CD1c-positive myeloid dendritic cell (primary cell): ENCODE results near the gene ZNF488.
"Not testable (repeated sequence)": the region's sequence is repeated elsewhere in the genome, so short reads cannot be mapped to it uniquely, and the experiment has no call there.

Source experiments
- DNase-seq: peaks from one replicate; pipeline ENCODE4 v3.0.0-alpha.2; 2016; ENCODE audit errors: extremely low spot score

Gene ZNF488

GRCh38 chr10:47409866-47410256 lies 25.8 kb upstream of the ZNF488 start:
- DNase-seq = no peak

GRCh38 chr10:47409171-47409865 lies 25.2 kb upstream of the ZNF488 start:
- DNase-seq = no peak

- peak; percentile 77 for DNase-seq
Observed at GRCh38 chr10:47408606-47409005, 24.5 kb upstream of the ZNF488 start.

DNA sequence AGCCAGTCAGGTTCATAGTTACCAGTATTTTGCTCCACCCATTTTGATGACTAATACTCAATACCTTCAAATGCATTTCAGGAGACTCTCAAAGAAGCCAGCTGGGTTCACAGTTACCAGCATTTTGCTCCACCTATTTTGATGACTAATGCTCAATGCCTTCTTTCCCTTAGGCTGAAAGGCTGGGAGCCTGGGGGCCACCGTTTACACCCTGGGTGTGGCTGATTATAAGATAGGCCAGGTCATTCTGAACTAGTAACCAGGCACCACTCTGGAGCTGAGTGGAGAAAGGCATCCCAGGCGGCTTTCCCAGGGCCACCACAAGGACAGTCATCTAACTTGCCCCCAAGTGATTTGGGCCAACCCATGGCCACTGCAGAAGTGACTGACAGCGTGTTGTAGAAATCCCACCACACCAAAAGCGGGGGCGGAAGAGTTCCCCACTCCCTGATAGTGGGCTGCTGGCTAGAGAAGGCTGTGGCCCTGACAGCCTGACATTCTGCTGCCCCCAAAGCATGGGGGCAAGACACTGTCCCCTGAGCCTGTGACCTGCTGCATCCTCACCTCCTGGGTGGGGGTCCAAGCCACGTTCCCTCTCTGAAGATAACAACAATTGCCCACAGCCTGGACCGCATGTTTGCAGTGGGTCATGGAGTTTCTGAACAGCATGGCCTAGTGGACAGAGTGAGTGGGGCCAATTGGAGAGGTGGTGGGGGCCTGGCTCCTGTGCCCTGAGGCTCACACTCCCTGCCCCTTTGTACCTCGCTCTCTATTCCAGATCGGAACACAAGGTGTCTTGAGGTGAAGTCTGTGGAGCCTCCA lies 23.0 kb upstream of the ZNF488 start:
- peak; percentile 7 for DNase-seq

- no peak for DNase-seq
Observed at GRCh38 chr10:47406548-47406869, 22.4 kb upstream of the ZNF488 start.

DNA sequence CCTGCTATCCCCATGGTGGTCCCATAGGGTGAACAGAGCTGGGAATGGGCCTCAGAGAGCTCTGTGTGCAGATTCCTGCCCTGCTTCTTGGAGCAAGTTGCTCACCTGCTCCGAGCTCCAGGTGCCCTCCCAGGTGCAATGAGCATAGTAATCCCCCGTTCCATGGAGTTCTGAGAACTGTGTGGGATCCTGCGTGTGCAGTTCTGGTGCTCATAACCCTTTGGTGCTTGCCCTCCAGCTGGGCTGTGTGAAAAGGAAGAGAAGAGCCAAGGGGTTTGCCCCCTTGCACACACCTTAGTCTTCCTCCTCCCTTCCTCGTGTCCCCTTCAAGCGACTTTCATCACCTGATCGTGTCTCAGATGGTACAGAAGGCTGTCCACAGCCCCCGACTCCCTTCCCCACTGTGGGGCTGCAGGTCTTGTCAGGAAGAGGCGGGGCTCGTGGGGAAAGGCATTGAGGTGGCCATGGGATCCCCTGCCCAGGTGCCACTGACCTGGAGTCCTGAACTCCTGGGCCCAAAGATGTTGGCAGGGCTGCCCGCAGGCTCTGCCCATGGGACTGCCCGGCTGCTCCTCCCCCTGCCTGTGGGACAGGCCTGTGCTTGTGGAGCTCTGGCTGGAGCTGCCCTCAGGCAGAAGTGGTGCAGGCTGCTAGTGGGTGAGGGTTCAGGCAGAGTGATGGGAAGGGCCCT lies 21.9 kb upstream of the ZNF488 start:
- no peak for DNase-seq

GRCh38 chr10:47404937-47405336 lies 20.8 kb upstream of the ZNF488 start:
- no peak for DNase-seq

- no peak for DNase-seq
Observed at GRCh38 chr10:47404446-47404845, 20.4 kb upstream of the ZNF488 start.

- DNase-seq = no peak
Observed at GRCh38 chr10:47403446-47404318, 19.6 kb upstream of the ZNF488 start.

GRCh38 chr10:47402641-47403301 lies 18.7 kb upstream of the ZNF488 start:
- DNase-seq = no peak

DNA sequence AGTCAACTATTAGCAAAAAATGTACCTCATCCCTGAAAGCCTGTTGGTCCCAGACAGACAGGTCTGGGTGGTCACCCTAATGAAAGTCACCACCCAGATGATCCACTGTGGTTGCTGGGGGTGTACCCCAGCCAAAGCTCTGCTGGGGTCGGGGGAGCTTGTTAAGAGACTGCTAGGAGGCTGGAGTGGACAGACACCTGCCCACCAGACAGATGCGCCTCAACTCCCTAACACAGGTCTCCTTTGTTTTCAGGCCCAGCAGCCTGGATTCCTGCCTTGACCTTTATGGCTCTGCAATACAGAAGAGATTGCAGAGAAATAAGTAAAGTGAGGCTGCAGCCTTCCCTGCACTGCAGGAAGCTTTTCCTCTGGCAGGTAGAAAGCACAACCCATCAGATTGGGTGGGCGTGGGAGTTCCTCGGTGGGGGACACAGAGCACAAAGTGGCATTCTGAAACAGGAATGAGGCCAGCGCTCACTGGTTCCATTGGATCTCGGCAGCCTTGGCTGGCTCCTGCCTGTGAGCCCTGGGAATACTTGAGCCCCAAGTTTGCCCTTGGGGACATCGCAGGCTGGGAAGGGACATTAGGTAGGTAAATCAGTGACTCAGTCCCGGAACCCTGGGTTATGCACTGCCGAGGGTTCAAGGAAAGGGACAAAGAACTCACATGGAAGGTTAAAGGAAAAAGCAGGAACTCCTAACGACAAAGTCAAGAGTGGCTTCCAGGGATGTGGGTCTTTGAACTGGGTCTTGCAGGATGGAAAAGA lies 18.0 kb upstream of the ZNF488 start:
- DNase-seq = no peak

DNA sequence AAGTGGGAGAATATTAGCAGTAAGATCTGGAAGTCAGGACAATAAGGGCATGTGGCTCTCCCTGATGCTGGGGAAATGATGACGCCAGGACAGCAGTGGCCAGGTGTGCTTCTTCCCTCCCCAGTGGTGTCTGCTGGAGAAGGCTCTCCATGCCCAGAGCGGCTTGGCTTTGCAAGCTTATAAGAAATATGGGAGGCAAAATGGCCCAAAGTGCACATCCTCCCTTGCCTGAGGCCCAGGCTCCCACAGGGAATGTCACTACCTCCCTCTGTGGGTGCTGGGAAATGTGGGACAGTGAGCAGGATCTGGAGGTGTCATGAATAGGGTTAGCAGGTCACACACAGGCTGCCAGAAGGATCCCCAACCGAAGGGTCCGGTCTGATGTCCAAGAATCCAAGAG lies 17.1 kb upstream of the ZNF488 start:
- no peak for DNase-seq

DNA sequence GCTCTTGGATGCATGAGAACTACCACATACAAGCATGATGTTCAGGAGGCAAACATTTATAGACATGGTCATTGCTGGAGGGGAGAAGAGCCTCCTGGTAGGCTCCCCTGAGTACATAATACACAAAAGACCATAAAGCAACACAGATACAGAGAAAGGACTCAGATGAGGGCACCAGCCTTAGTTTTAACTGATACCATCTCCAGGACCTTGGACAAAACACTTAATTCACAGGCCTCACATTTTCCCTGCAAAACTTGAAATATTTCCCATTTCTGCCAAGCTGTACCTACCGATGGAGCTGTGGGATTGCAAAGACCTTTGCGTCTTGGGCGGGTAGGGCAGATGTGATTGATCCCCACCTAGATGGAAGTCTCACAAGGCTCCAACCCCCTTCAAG lies 16.7 kb upstream of the ZNF488 start:
- DNase-seq = no peak

- no peak for DNase-seq
Observed at GRCh38 chr10:47400251-47400650, 16.2 kb upstream of the ZNF488 start.

GRCh38 chr10:47397256-47397655 lies 13.2 kb upstream of the ZNF488 start:
- no peak for DNase-seq

GRCh38 chr10:47396311-47396717 lies 12.2 kb upstream of the ZNF488 start:
- DNase-seq = no peak

- no peak for DNase-seq
Observed at GRCh38 chr10:47389619-47390018, 5.5 kb upstream of the ZNF488 start.

DNA sequence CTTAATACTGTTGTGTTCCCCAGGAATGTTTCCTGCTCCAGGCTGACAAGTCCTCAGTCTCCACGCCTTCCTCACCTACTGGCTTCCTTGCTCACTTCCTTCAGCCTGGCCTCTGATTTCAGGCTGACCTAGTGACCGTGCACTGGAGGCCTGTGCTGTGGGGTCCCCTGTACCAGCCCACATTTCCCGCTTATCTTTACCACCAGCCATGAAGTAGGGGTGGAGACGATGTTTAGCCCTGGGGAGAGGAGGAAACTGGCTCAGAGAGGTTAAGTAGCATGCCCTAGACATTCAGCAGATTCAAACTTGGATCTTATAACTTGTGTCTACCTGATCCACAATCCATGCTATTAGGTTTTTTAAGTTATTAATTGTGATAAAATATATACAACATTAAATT lies 4.8 kb upstream of the ZNF488 start:
- no peak for DNase-seq

- not testable (repeated sequence) for DNase-seq
Observed at GRCh38 chr10:47386104-47386503, 2.0 kb upstream of the ZNF488 start.

- DNase-seq = no peak
Observed at GRCh38 chr10:47383261-47384147, 589 bp downstream of the ZNF488 start.
